ENCODE results near the gene CCDC134. TPM values are rescaled to one million over a fixed set of nuclear protein-coding genes. Genes with fewer than 3 reads are reported as not detected.

Gene CCDC134
- total and polyA plus RNA-seq, 2 donors: 2.4 to 15.0 TPM

DNA sequence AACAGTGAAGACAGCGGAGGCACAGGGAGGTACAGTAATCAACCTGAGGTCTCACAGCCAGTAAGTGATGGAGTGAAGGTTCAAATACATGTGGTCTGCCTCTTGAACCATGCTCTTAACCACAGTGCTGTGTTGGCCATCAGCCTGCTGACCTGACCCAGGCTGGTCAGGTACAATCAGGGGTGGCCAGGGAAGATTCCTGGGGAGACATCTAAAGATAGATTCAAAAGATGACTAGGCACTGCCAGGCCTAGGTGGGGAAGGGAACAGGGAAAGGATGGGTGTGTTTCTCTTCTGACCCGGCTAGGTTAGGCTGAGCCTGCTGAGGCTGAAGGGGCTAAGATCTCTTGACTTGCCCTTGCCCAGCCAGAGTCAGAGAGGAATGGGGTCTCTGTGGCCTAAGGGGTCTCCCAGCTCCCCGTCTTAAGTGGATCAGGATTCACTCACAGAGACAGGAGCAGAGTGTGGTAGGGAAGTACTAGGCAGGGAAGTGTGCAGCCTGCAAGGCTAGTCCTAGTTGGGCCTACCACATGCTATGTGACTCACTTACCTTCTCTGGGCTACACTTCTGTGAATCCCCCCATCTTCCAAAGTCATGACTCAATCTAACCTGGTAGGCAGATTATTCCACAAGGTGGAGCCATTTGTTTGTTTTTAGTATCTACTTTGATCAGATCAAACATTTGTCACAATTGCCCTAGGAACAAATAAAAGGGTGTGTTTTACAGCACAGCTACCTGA lies 22.0 kb downstream of the CCDC134 start:
- no peak for DNase-seq (ENCODE audit: extremely low spot score)
- WGBS: 90% methylated on average over 3 of the region's 3 CpGs
- Histone ChIP-seq H3K27ac (ENCODE audit: low read depth) (no peak overlapping the region), H3K36me3 (ENCODE audit: insufficient read depth) (no peaks in the 10 kb centered on the region), H3K4me3 (ENCODE audit: low read depth, low read length) (no peak overlapping the region), H3K4me1 (ENCODE audit: insufficient read depth) (no peaks in the 10 kb centered on the region)

DNA sequence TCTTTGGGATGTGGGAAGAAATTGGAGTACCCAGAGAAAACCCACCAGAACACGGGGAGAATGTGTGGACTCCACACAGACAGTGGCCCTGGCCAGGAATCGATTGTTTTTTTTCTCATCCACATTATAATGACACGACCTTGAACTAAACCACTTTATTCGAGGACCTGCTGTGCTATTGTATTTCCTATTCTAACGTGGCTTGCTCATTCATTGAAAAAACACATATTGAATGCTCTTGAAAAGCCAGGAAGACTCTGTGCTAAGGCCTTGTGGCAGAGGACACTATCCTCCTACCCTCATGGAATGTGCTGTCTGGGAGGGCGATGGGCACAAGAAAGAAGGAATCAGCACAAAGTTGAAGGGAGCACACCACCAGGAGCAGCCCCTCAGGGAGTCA lies 23.3 kb downstream of the CCDC134 start:
- 89% methylated on average over 6 of the region's 6 CpGs for WGBS
- Histone ChIP-seq H3K27ac (ENCODE audit: low read depth) (no peak overlapping the region), H3K4me1 (ENCODE audit: insufficient read depth) (no peaks in the 10 kb centered on the region), H3K36me3 (ENCODE audit: insufficient read depth) (no peaks in the 10 kb centered on the region), H3K4me3 (ENCODE audit: low read depth, low read length) (no peak overlapping the region)
- DNase-seq (ENCODE audit: extremely low spot score): no peak

DNA sequence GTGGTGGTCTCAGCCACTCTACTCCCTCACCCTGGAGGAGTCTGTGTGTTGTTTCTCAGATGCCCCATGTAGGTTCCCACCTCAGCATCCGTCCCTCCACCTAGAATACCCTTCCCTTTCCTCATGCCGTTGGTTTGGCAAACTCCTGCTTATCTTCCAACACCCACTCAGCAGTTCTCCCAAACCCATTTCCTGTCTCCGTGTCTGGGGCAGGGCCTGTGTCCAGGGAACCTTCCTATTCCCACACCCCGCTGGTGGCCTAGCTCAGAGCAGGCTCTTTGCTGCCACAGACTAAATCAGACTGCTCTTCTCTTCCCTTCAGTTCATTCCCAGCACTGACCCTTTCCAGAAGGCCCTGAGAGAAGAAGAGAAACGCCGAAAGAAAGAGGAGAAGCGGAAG lies 24.9 kb downstream of the CCDC134 start:
- no peak for DNase-seq (ENCODE audit: extremely low spot score)
- H3K4me1 ChIP-seq (ENCODE audit: insufficient read depth): no peaks in the 10 kb centered on the region
- H3K4me3 ChIP-seq (ENCODE audit: low read depth, low read length): no peak overlapping the region
- WGBS: 63% methylated on average over 7 of the region's 7 CpGs
- H3K36me3 ChIP-seq (ENCODE audit: insufficient read depth): no peaks in the 10 kb centered on the region
- no peak overlapping the region for H3K27ac ChIP-seq (ENCODE audit: low read depth)

DNA sequence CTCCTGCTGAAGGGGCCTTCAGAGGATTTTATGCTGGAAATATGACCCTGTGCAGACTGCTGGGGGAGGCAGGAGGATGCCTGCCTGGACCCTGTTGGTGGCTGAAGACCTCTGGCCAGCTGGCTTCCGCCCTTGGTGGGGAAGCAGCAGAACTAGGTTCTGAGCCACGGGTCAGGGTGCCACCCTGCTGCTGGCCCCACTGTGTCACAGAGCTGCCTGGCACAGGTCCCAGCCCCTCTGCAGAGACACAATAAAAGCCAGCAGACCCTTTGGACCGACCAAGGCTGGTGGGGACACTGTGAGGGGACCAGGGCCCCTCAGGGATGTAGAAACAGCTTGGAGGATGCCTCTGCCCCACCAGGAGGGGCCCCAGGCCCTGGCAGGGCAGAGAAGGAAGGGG lies 25.5 kb downstream of the CCDC134 start:
- Histone ChIP-seq H3K36me3 (ENCODE audit: insufficient read depth) (no peaks in the 10 kb centered on the region), H3K4me1 (ENCODE audit: insufficient read depth) (no peaks in the 10 kb centered on the region), H3K27ac (ENCODE audit: low read depth) (no peak overlapping the region), H3K4me3 (ENCODE audit: low read depth, low read length) (no peak overlapping the region)
- 56% methylated on average over 3 of the region's 3 CpGs for WGBS
- no peak for DNase-seq (ENCODE audit: extremely low spot score)

DNA sequence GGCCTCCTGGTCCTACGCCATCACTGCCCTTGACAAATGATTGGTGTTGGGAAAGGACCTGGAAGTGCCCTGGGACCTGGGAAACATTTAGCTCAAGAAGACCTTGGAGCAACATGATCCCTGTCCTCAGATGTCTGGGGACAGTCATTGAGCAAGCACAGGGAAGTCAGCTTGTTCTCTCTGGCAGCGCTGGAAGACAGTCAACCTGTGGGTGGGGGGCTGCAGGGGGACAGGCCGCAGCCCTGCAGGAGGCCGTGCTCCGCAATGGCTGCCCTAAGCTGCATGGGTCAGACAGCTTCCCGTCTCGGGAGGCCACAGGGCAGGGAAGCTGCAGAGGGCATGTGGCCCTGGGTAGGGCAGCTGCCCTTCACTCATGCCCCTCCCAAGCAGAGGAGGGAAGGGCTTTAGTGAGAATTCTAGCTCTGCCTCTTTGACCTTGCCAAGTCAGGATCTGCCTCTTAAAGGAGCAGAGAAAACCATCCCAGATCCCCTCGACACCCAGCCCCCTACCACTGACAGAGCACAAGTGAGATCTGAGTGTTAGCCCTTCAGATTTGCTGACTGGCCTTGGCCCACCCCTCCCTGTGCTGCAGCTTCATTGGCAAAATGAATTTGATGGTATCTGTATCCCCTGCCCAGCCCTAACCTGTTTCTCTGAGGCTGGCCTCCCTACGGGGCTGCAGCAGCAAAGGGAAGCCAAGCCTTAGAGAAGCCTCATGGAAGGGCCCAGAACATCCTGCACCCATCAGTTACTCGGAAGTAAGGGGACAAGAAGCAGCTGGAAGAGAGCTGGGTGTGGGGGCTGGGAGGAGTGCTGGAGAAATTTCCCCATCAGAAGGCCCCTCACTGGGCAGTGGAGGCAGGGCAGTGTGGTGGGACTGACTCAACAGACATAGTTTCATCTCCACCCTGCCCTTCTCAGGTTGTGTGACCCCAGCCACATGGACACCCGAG lies 26.2 kb downstream of the CCDC134 start:
- H3K4me1 ChIP-seq (ENCODE audit: insufficient read depth): no peaks in the 10 kb centered on the region
- no peak for DNase-seq (ENCODE audit: extremely low spot score)
- H3K36me3 ChIP-seq (ENCODE audit: insufficient read depth): no peaks in the 10 kb centered on the region
- 56% methylated on average over 11 of the region's 11 CpGs for WGBS
- no peak overlapping the region for H3K27ac ChIP-seq (ENCODE audit: low read depth)
- no peak overlapping the region for H3K4me3 ChIP-seq (ENCODE audit: low read depth, low read length)

DNA sequence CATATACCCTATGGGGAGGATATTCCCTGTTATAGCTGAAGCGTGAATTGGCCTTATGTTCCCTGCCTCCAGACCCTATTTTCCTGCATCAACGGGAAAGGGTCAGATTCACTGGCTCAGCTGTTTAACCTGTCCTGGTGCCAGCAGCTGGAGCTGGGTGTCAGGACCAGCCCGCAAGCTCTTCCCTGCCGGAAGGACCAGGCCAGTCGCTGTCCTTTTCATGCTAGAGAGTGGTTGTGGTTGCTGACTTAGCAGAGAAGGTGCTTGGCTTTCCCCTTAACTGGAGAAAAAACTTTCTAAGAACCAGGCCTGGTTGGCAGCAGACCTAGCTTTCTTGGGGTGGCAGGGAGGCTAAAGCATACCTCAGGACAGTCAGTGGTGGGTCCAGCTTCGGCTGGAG lies 27.2 kb downstream of the CCDC134 start:
- no peak for DNase-seq (ENCODE audit: extremely low spot score)
- Histone ChIP-seq H3K36me3 (ENCODE audit: insufficient read depth) (no peaks in the 10 kb centered on the region), H3K4me1 (ENCODE audit: insufficient read depth) (no peaks in the 10 kb centered on the region), H3K27ac (ENCODE audit: low read depth) (no peak overlapping the region), H3K4me3 (ENCODE audit: low read depth, low read length) (no peak overlapping the region)
- 81% methylated on average over 6 of the region's 6 CpGs for WGBS

DNA sequence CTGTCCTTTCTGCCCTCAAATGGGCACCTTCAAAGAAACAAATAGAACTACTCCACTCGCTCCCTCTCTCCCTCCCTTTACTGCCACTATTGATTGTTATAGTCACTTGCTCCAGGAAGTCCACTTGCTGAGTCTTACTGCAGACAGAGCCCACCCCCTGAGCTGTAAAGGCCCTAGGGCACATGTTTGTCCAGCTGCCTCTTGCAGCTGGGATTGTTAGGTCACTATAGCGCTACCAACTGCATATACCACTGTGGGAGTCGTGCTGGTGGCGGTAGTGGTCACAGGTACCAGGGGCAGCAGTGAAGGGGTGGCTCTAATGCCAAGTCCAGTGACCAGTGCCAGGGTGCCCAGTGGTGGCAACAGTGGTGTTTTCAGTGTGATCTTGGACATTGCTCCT lies 28.0 kb downstream of the CCDC134 start:
- H3K36me3 ChIP-seq (ENCODE audit: insufficient read depth): no peaks in the 10 kb centered on the region
- H3K4me3 ChIP-seq (ENCODE audit: low read depth, low read length): no peak overlapping the region
- DNase-seq (ENCODE audit: extremely low spot score): no peak
- no peaks in the 10 kb centered on the region for H3K4me1 ChIP-seq (ENCODE audit: insufficient read depth)
- no peak overlapping the region for H3K27ac ChIP-seq (ENCODE audit: low read depth)
- 89% methylated on average over 4 of the region's 4 CpGs for WGBS

DNA sequence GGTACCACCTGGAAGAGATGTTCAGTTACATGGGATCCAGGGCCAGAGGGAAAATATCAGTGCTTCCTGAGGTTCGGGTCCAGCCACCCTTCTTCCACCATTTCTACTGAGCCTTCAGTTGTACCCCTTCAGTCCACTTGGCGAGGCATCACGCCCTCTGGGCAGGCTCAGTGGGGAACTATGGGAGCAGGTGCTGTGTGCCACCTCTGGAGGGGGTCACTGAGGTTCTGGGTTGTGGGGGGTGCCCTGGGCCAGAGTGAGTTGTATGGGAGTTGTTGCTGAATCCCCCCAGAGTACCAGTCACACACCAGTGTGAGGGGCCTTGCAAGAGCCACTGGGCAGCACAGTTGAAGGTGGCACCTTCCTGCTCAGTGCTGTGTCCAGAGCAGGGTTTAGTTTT lies 29.7 kb downstream of the CCDC134 start:
- 95% methylated on average over 3 of the region's 3 CpGs for WGBS
- no peak for DNase-seq (ENCODE audit: extremely low spot score)
- H3K27ac ChIP-seq (ENCODE audit: low read depth): no peak overlapping the region
- H3K36me3 ChIP-seq (ENCODE audit: insufficient read depth): no peaks in the 10 kb centered on the region
- no peak overlapping the region for H3K4me3 ChIP-seq (ENCODE audit: low read depth, low read length)
- no peaks in the 10 kb centered on the region for H3K4me1 ChIP-seq (ENCODE audit: insufficient read depth)

DNA sequence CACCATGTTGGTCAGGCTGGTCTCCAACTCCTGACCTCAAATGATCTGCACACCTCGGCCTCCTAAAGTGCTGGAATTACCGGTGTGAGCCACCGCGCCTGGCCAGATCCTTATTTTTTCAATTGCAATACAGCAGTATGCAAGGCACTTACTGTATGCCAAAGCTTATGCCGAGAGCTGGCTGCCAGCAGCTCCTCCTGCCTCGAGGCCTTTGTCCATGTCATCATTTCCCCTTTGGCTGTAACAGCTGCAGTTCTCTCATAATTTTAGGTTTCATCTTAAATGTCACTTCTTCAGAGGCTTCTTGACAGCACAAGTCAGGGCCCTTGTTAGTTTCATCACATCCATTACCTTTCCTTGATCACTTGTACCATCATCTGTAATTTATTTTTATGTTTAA lies 30.9 kb downstream of the CCDC134 start:
- Histone ChIP-seq H3K4me1 (ENCODE audit: insufficient read depth) (no peaks in the 10 kb centered on the region), H3K27ac (ENCODE audit: low read depth) (no peak overlapping the region), H3K4me3 (ENCODE audit: low read depth, low read length) (no peak overlapping the region), H3K36me3 (ENCODE audit: insufficient read depth) (no peaks in the 10 kb centered on the region)
- no peak for DNase-seq (ENCODE audit: extremely low spot score)
- 69% methylated on average over 6 of the region's 6 CpGs for WGBS

DNA sequence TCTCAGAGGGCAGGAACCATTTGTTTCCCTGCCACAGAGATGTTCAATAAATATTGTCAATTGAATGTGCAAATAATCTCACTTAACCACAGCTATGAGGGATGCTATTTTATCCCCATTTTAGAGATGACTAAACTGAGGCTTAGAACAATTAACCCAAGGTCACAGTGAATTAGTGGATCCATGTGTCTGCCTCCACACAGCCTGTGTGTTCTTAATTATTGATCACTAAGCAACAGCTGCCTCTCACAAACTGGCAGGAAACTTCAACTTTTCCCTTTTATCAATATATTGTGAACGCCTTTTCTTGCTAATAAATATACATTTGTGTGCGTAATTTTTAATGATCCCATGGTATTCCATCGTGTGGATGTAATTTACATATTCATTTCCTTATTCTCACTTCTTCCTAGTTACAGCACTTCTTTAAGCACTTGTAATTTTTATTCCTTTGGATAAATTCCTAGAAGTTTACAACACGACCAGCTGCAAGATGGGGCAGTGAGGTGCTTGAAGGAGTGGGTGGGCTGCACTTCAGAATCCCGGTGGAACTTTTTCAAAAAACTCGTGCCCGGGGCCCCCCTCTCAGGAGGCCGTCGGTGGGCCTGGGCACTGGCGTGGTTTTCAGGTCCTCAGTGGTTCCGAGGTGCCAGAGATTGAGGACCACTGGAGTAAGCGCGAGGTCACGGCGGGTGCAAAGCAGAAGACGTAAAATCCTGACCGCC lies 31.5 kb downstream of the CCDC134 start:
- 11% methylated on average over 17 of the region's 17 CpGs for WGBS
- Histone ChIP-seq H3K4me1 (ENCODE audit: insufficient read depth) (no peaks in the 10 kb centered on the region), H3K4me3 (ENCODE audit: low read depth, low read length) (peak overlapping the region; percentile 88), H3K36me3 (ENCODE audit: insufficient read depth) (no peaks in the 10 kb centered on the region), H3K27ac (ENCODE audit: low read depth) (peak overlapping the region; percentile 76)
- DNase-seq (ENCODE audit: extremely low spot score): no peak

DNA sequence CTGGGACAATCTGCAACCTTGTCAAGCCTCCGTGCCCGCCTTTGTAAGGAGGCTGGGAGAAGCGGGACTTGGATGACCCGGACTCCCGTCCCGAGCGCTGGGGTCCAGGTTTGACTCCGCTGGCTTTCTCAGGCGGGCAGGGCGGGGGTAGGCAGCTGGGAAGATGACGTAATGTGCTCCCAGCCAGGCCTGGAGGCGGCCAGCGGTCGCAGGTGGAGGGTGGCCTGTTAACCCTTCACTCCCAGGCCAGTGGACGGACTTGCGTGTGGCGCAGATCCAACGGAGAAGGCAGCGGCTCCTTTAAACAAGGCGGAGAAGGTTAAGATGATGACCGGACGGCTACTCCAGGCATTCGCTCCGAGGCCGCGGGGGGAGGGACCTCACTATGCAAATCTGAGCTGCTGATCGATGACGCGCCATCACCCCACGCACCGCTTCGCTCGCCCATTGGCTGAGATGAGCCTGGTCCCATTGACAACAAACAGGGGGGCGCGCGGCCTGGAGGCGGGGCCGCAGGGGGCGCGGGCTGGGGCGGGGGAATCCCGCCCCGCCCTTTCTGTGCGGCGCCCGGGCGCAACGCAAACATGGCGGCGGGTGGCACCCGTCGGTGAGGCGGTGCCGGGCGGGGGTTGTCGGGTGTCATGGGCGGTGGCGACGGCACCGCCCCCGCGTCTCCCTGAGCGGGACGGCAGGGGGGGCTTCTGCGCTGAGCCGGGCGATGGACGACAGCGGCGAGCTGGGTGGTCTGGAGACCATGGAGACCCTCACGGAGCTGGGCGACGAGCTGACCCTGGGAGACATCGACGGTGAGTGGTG lies 32.3 kb downstream of the CCDC134 start, which contains the start of gene SREBF2:
SREBF2 (plus strand) TSS at position 553 of the 816 bp plus-strand sequence; CDS start at position 719, 166 bp downstream.
- WGBS: under 1% methylated on average over 75 of the region's 75 CpGs
- peak within 1 kb of the TSS; percentile 88 for H3K4me3 ChIP-seq (ENCODE audit: low read depth, low read length)
- no peaks in the 10 kb centered on the region for H3K4me1 ChIP-seq (ENCODE audit: insufficient read depth)
- DNase-seq (ENCODE audit: extremely low spot score): peak; percentile 98
- H3K36me3 ChIP-seq (ENCODE audit: insufficient read depth): no peaks in the 10 kb centered on the region
- peak within 1 kb of the TSS; percentile 91 for H3K27ac ChIP-seq (ENCODE audit: low read depth)

DNA sequence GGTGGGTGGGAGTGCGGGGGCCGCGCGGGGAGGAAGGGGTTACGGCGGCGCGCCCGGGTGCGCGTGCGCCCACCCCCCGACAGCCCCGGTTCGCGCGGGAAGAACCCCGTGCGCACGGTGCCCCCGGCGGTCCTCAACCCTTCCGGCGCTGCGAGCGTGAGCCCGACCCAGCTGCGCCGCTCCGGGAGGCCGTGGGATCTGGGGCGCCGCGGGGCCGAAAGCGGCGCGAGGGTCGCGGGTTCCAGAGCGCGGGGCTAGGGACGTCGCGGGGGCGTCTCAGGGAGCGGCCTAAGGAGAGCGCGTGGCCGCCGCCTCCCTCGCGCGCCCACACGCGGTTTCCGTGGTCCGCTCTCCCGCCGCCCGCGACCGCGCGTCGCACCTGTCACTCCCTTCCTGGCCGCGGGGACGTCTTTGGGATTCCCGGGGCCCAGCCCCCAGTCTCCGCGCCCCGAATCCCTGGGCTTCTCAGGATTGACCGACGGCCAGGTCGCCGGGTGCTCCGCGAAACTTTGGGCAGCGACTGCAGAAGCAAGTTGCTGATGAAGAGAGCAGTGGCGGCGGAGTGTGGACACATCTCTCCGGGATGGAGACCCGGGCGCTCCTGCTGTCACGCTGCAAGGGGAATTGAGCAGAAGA lies 33.0 kb downstream of the CCDC134 start:
- no peak for DNase-seq (ENCODE audit: extremely low spot score)
- Histone ChIP-seq H3K36me3 (ENCODE audit: insufficient read depth) (no peaks in the 10 kb centered on the region), H3K4me1 (ENCODE audit: insufficient read depth) (no peaks in the 10 kb centered on the region), H3K4me3 (ENCODE audit: low read depth, low read length) (peak overlapping the region; percentile 88), H3K27ac (ENCODE audit: low read depth) (peak overlapping the region; percentile 91)
- under 1% methylated on average over 85 of the region's 86 CpGs for WGBS
